ENCODE results near the gene PRXL2C.

DNA sequence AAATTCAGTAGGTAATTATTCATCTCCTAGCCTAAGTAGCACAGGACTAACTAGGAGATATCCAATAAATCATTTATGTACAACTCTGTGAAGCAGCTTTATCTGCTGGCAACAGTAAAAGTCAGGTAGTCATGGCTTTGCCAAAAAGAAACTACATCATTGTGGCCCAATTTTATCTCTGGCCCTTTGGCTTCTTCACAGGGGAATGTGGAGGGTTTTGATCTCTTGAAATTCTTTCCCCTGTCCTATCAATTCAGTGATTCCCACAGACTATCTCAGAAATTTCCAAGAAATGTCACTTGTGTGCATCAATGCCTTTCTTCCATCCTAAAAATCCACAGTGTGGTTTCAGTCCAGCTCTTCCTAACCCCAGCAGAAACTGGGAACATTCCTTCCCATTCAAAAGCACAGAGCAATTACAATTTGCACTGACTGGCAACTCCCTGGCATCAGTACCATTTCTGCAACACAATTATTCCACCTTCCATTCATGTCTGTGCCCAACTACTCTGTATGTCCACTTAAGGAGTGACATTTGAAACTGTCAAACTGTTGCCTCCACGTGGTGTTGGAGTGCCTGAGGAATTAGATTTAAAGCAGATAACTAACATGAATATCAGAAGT is 42.0 kb downstream of the PRXL2C start:
- TF ChIP-seq, protein P1, sequence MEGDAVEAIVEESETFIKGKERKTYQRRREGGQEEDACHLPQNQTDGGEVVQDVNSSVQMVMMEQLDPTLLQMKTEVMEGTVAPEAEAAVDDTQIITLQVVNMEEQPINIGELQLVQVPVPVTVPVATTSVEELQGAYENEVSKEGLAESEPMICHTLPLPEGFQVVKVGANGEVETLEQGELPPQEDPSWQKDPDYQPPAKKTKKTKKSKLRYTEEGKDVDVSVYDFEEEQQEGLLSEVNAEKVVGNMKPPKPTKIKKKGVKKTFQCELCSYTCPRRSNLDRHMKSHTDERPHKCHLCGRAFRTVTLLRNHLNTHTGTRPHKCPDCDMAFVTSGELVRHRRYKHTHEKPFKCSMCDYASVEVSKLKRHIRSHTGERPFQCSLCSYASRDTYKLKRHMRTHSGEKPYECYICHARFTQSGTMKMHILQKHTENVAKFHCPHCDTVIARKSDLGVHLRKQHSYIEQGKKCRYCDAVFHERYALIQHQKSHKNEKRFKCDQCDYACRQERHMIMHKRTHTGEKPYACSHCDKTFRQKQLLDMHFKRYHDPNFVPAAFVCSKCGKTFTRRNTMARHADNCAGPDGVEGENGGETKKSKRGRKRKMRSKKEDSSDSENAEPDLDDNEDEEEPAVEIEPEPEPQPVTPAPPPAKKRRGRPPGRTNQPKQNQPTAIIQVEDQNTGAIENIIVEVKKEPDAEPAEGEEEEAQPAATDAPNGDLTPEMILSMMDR (conservative IDR thresholded peaks at IDR 0.05; ENCODE audit: low read depth, low read length): no peak
- TF ChIP-seq EZH2phosphoT487 (IDR thresholded peaks at IDR 0.05; ENCODE audit: borderline replicate concordance, low read length): no peak
- TF ChIP-seq EZH2 (IDR thresholded peaks at IDR 0.05; ENCODE audit: low read length, unreplicated experiment): no peak
